Breast epithelium (tissue), 3 donors: ENCODE measurements around the gene BTN3A1.
"Not testable (repeated sequence)": the region's sequence is repeated elsewhere in the genome, so short reads cannot be mapped to it uniquely, and the experiment has no call there.

Experiments
- POLR2A ChIP-seq: fragments of 450-650 bp; IDR thresholded peaks from one replicate; pipeline ENCODE4 v1.6.1; 2016; ENCODE audit warnings: antibody characterized with exemption, mild to moderate bottlenecking, moderate library complexity
- POLR2AphosphoS5 ChIP-seq, 3 donors: sonication (generic); formaldehyde crosslinking; IDR thresholded peaks; one replicate each; pipeline ENCODE4 v1.6.1; 2017; ENCODE audit warnings: antibody characterized with exemption in 3 of 3
- TF ChIP-seq, protein P1 (sequence below), 3 donors: fragments of 450-650 bp; IDR thresholded peaks; one replicate each; pipeline ENCODE4 v1.5.1; 2016 to 2017; ENCODE audit warnings: antibody characterized with exemption in 3 of 3, mild to moderate bottlenecking in 3 of 3, moderate library complexity in 3 of 3

GRCh38 chr6:26418795-26419194 lies 16.7 kb downstream of the BTN3A1 start:
- TF ChIP-seq, protein P1, sequence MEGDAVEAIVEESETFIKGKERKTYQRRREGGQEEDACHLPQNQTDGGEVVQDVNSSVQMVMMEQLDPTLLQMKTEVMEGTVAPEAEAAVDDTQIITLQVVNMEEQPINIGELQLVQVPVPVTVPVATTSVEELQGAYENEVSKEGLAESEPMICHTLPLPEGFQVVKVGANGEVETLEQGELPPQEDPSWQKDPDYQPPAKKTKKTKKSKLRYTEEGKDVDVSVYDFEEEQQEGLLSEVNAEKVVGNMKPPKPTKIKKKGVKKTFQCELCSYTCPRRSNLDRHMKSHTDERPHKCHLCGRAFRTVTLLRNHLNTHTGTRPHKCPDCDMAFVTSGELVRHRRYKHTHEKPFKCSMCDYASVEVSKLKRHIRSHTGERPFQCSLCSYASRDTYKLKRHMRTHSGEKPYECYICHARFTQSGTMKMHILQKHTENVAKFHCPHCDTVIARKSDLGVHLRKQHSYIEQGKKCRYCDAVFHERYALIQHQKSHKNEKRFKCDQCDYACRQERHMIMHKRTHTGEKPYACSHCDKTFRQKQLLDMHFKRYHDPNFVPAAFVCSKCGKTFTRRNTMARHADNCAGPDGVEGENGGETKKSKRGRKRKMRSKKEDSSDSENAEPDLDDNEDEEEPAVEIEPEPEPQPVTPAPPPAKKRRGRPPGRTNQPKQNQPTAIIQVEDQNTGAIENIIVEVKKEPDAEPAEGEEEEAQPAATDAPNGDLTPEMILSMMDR (IDR thresholded peaks at IDR 0.05) = not testable (repeated sequence)
- TF ChIP-seq POLR2AphosphoS5 (IDR thresholded peaks at IDR 0.05); POLR2A: not testable (repeated sequence)
